Heart right ventricle (tissue), 16 donors: Measurements from ENCODE around the gene KLF3. TPM values are rescaled to one million over a fixed set of nuclear protein-coding genes. Genes with fewer than 3 reads are reported as not detected.
A peak's percentile ranks its signal among the peaks of the same experiment; 100 is the strongest.

ENCODE experiments used
- ATAC-seq, 8 donors: fragments of 200-7000 bp; cut with Tn5 transposase; one replicate each; pipeline ENCODE4 v1.9.1; 2020; ENCODE audit warnings: mild to moderate bottlenecking in 8 of 8, moderate library complexity in 8 of 8, moderate number of reproducible peaks in 1 of 8
- DNase-seq, 2 donors: peaks; one replicate each; pipeline ENCODE4 v3.0.0-alpha.2; 2020
- H3K27ac ChIP-seq, 10 donors: fragments of 200-600 bp; sonication (generic) in 2 of 10; one replicate each; pipeline versions ENCODE4 v1.5.0 to v1.8.0; 2020 to 2022; ENCODE audit warnings: mild to moderate bottlenecking in 3 of 10
- H3K27me3 ChIP-seq, 7 donors: fragments of 200-600 bp; one replicate each; pipeline ENCODE4 v1.8.0; 2021 to 2022; ENCODE audit warnings: mild to moderate bottlenecking in 2 of 7
- H3K36me3 ChIP-seq, 9 donors: fragments of 200-600 bp; sonication (generic) in 1 of 9; one replicate each; pipeline versions ENCODE4 v1.5.0 to v1.8.0; 2020 to 2022; ENCODE audit warnings: mild to moderate bottlenecking in 2 of 9
- H3K4me1 ChIP-seq, 9 donors: fragments of 200-600 bp; sonication (generic) in 1 of 9; one replicate each; pipeline versions ENCODE4 v1.5.0 to v1.8.0; 2020 to 2022; ENCODE audit warnings: mild to moderate bottlenecking in 4 of 9
- H3K4me3 ChIP-seq, 10 donors: fragments of 200-600 bp; sonication (generic) in 2 of 10; one replicate each; pipeline versions ENCODE4 v1.5.0 to v1.8.0; 2020 to 2022; ENCODE audit warnings: mild to moderate bottlenecking in 7 of 10, moderate library complexity in 2 of 10
- H3K9me3 ChIP-seq, 11 donors: fragments of 200-600 bp in 10 of 11; sonication (generic) in 2 of 11; one replicate each; pipeline versions ENCODE4 v1.5.0 to v1.8.0; 2013 to 2022; ENCODE audit warnings: mild to moderate bottlenecking in 2 of 11, control low read depth in 1 of 11, moderate library complexity in 1 of 11
- CTCF ChIP-seq, 9 donors: fragments of 200-600 bp; sonication (generic) in 2 of 9; IDR thresholded peaks; one replicate each; pipeline versions ENCODE4 v1.5.0 to v1.8.0; 2021 to 2022; ENCODE audit warnings: antibody characterized with exemption in 9 of 9, mild to moderate bottlenecking in 5 of 9, moderate library complexity in 1 of 9
- WGBS, 2 donors: extraction: QIAGEN DNeasy Blood & Tissue Kit; methylation state at CpG; one replicate each; pipeline ENCODE4 v1.1.7; 2013; ENCODE audit warnings: inconsistent platforms in 1 of 2; 5-methylcytosine and 5-hydroxymethylcytosine counted together
- intact Hi-C, 10 donors: fragments of 100-400 bp; cut with DNase I; formaldehyde crosslinking; loops; one replicate each; pipeline versions ENCODE4 v1.11.1 to v1.14.2; 2022
- polyA plus RNA-seq, 2 donors: library from polyadenylated mRNA; stranded (reverse); fragments of 200-250 nt; gene quantifications; one replicate each; pipeline ENCODE4 v1.2.3, GENCODE V29; 2013
- total RNA-seq, 10 donors: library from RNA; stranded (reverse); fragmentation: NEBNext Ultra II Directional in 3 of 10; extraction: Animal tissue kit (Norgen Biotek cat#: 25700) in 3 of 10; gene quantifications; one replicate each; pipeline versions ENCODE4 v1.2.1 to v1.2.4, GENCODE V29; 2021 to 2023
- donor health status: Arrhythmogenic right ventricular cardiomyopathy.
- donor health status: ischemic (EF 13 %, LVEDD 7.1; RV severe dilation, severe dysfunction).
- donor health status: healthy with polysubstance abuse.
- donor health status: DM: no; HTN: yes; CAD: no.
- donor health status: DM: no; HTN: no; CAD: no.
- donor health status: ischemic (EF 25% LVEDD 6.9; RV normal size, moderate dysfunction).
- donor health status: ischemic (EF 25% LVEDD 5.7; RV mildly dilated, moderate dysfunction).
- donor health status: healthy.
- donor health status: DM: yes; HTN: yes; CAD: no.
- donor health status: Ischemic cardiomyopathy.
- donor health status: ischemic (EF 35%, LVEDD 5.7; RV mildly dilated, moderate dysfunction).
- donor health status: nonischemic (EF 11% LVEDD 7.7; RV severe dilation, severe dysfunction).
- donor health status: DM: yes; HTN: yes; CAD: no.
- donor health status: PGD.
- donor health status: ischemic (EF 29% LVEDD 5.4; RV normal size, mild dysfunction).
- donor health status: nonischemic (EF 23%, LVEDD 6.1; RV moderate dilation, normal function).

KLF3 gene
- total and polyA plus RNA-seq, 12 donors, result 9.9 to 25.1 (median 19.4) TPM

GRCh38 chr4:38644201-38644600 is 19.8 kb upstream of the KLF3 start:
- no peak for TF ChIP-seq CTCF (IDR thresholded peaks at IDR 0.05)
- intact Hi-C loops, result loop anchor here in 1 of 10 donors (10.0 kb wide), 1 partner anchor 269 kb away; no protein-coding TSS in a partner anchor
- ATAC-seq (no peak), DNase-seq (no peak)
- no peaks in the 10 kb centered on the region for H3K36me3 ChIP-seq
- H3K27ac ChIP-seq, result no peak overlapping the region
- H3K4me3 ChIP-seq, result no peak overlapping the region
- peaks cover 0 to 4% (median 0%) of the 10 kb centered on the region in 9 donors for H3K4me1 ChIP-seq
- no peaks in the 10 kb centered on the region for H3K27me3 ChIP-seq
- WGBS, 2 donors, result 93 to 97% methylated on average over 3 of the region's 3 CpGs
- no peaks in the 10 kb centered on the region for H3K9me3 ChIP-seq

- ATAC-seq, result no peak
- Histone ChIP-seq H3K27me3 (no peaks in the 10 kb centered on the region), H3K4me3 (no peak overlapping the region), H3K36me3 (no peaks in the 10 kb centered on the region), H3K9me3 (no peaks in the 10 kb centered on the region), H3K27ac (no peak overlapping the region), H3K4me1 (peaks cover 0 to 4% (median 0%) of the 10 kb centered on the region in 9 donors)
- TF ChIP-seq CTCF (IDR thresholded peaks at IDR 0.05), result no peak
- 97 to 98% methylated on average over 2 of the region's 2 CpGs for WGBS, 2 donors
- intact Hi-C loops, result loop anchor here in 1 of 10 donors (10.0 kb wide), 1 partner anchor 272 kb away; no protein-coding TSS in a partner anchor
- no peak for DNase-seq
Measured at GRCh38 chr4:38647101-38647819, 16.7 kb upstream of the KLF3 start.

GRCh38 chr4:38650133-38650532 is 13.9 kb upstream of the KLF3 start:
- DNase-seq (no peak), ATAC-seq (no peak)
- Histone ChIP-seq H3K27ac (no peak overlapping the region), H3K4me1 (peaks cover 0 to 10% (median 0%) of the 10 kb centered on the region in 9 donors), H3K9me3 (no peaks in the 10 kb centered on the region), H3K36me3 (no peaks in the 10 kb centered on the region), H3K27me3 (no peaks in the 10 kb centered on the region), H3K4me3 (no peak overlapping the region)
- WGBS, 2 donors, result 86 to 90% methylated on average over 9 of the region's 9 CpGs
- no peak for TF ChIP-seq CTCF (IDR thresholded peaks at IDR 0.05)
- intact Hi-C loops, result loop anchor here in 1 of 10 donors (10.0 kb wide), 1 partner anchor 105 kb away; no protein-coding TSS in a partner anchor

GRCh38 chr4:38654273-38654672 is 9.7 kb upstream of the KLF3 start:
- peak in 1 of 8 donors; percentile 49 for ATAC-seq
- Histone ChIP-seq H3K36me3 (no peaks in the 10 kb centered on the region), H3K27ac (peak overlapping the region in 1 of 10 donors; percentile 54), H3K27me3 (no peaks in the 10 kb centered on the region), H3K4me3 (no peak overlapping the region), H3K4me1 (peaks cover 0 to 10% (median 0%) of the 10 kb centered on the region in 9 donors), H3K9me3 (no peaks in the 10 kb centered on the region)
- DNase-seq, result no peak
- no peak for TF ChIP-seq CTCF (IDR thresholded peaks at IDR 0.05)
- WGBS, 2 donors, result 61 to 65% methylated on average over 8 of the region's 8 CpGs
- intact Hi-C loops, result loop anchor here in 1 of 10 donors (10.0 kb wide), 1 partner anchor 109 kb away; no protein-coding TSS in a partner anchor
